Psoas muscle (tissue), 8 donors: ENCODE results near the gene GLRA1. TPM values are rescaled to one million over a fixed set of nuclear protein-coding genes. Genes with fewer than 3 reads are reported as not detected.

Experiments
- ATAC-seq, 4 donors: fragments of 200-7000 bp; cut with Tn5 transposase; one replicate each; pipeline ENCODE4 v1.9.1; 2020; ENCODE audit warnings: moderate library complexity in 3 of 4, mild to moderate bottlenecking in 2 of 4
- DNase-seq, 2 donors: peaks; one replicate each; pipeline ENCODE4 v3.0.0-alpha.2; 2020
- H3K27ac ChIP-seq: fragments of 200-600 bp; one replicate; pipeline ENCODE4 v1.8.0; 2022
- H3K27me3 ChIP-seq, 3 donors: fragments of 200-600 bp in 1 of 3; one replicate each; pipeline versions ENCODE4 v1.6.1 to v1.8.0; 2013 to 2022; ENCODE audit warnings: low read length in 2 of 3, mild to moderate bottlenecking in 2 of 3, moderate library complexity in 1 of 3; ENCODE audit not compliant: insufficient read depth in 3 of 3
- H3K36me3 ChIP-seq, 2 donors: fragments of 200-600 bp in 1 of 2; one replicate each; pipeline versions ENCODE4 v1.6.1 to v1.8.0; 2013 to 2022; ENCODE audit warnings: low read depth in 1 of 2, mild to moderate bottlenecking in 1 of 2, moderate library complexity in 1 of 2; ENCODE audit not compliant: insufficient read depth in 1 of 2
- H3K4me1 ChIP-seq: fragments of 200-600 bp; one replicate; pipeline ENCODE4 v1.8.0; 2022
- H3K4me3 ChIP-seq: fragments of 200-600 bp; one replicate; pipeline ENCODE4 v1.8.0; 2022; ENCODE audit warnings: mild to moderate bottlenecking
- H3K9me3 ChIP-seq: fragments of 200-600 bp; one replicate; pipeline ENCODE4 v1.8.0; 2022
- WGBS, 3 donors: extraction: QIAGEN DNeasy Blood & Tissue Kit; methylation state at CpG; one replicate each; pipeline versions ENCODE4 v1.1.6 to v1.1.7; 2013; 5-methylcytosine and 5-hydroxymethylcytosine counted together
- intact Hi-C, 2 donors: fragments of 100-400 bp; cut with DNase I; formaldehyde crosslinking; loops; one replicate each; pipeline versions ENCODE4 v1.11.0 to v1.14.2; 2022
- polyA plus RNA-seq, 3 donors: library from polyadenylated mRNA; stranded (reverse); fragments of 200-250 nt; gene quantifications; one replicate each; pipeline ENCODE4 v1.2.3, GENCODE V29; 2013
- total RNA-seq, 4 donors: library from RNA; stranded (reverse); fragmentation: NEBNext Ultra II Directional in 2 of 4; extraction: Animal tissue kit (Norgen Biotek cat#: 25700) in 2 of 4; gene quantifications; one replicate each; pipeline versions ENCODE4 v1.2.1 to v1.2.4, GENCODE V29; 2021 to 2023
- TF ChIP-seq, protein P1 (sequence below): fragments of 200-600 bp; IDR thresholded peaks from one replicate; pipeline ENCODE4 v1.8.0; 2022; ENCODE audit warnings: antibody characterized with exemption
- donor health status: healthy with polysubstance abuse.
- donor health status: DM: no; HTN: no; CAD: no; lungs with moderate emphysema.
- donor health status: Bipolar disorder and iron deficiency.
- donor health status: healthy.
- donor health status: DM: yes; HTN: yes; CAD: no.
- donor health status: DM: no; HTN: no; CAD: no.
- donor health status: DM: no; HTN: no; CAD: no.
- donor health status: DM: yes; HTN: yes; CAD: no.

The GLRA1 gene
- total and polyA plus RNA-seq, 7 donors = not detected

DNA sequence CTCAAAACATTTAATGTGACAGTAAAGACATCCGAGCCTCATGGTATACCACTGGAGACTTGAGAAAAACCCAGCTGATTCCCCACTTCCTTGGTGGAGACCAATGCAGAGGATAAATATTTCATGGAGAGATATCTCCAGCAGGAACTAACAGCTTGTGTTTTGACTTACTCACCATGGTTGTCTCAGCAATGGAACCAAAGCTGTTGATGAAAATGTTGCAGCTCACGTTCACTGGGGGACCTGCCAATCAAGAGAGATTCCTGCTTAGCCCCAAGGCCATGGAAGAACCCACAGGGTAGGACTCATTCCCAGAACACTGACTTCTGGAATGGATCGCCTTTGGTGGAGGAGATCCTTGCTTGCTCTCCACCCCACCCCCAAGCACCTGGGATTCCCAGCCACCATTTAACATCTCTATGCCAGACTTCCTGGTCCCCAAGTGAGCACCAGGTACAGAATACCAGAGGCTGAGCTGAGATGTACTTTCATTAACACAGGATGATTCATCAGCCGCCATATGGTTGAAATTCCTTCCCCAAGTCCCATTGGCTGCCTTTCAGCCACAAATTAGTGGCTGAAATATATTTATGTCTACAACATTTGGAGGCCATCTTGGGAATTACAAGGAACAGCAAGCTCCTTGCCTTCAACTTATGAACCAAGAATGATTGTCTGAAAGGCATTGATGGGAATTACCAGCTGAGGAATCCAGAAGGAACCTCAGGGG, 37.9 kb downstream of the GLRA1 start:
- H3K4me3 ChIP-seq = no peak overlapping the region
- H3K27ac ChIP-seq = no peak overlapping the region
- DNase-seq = no peak
- H3K27me3 ChIP-seq = no peaks in the 10 kb centered on the region
- H3K36me3 ChIP-seq = no peaks in the 10 kb centered on the region
- WGBS, 3 donors = 72 to 76% (median 72%) methylated on average over 4 of the region's 4 CpGs
- no peaks in the 10 kb centered on the region for H3K9me3 ChIP-seq
- TF ChIP-seq, protein P1, sequence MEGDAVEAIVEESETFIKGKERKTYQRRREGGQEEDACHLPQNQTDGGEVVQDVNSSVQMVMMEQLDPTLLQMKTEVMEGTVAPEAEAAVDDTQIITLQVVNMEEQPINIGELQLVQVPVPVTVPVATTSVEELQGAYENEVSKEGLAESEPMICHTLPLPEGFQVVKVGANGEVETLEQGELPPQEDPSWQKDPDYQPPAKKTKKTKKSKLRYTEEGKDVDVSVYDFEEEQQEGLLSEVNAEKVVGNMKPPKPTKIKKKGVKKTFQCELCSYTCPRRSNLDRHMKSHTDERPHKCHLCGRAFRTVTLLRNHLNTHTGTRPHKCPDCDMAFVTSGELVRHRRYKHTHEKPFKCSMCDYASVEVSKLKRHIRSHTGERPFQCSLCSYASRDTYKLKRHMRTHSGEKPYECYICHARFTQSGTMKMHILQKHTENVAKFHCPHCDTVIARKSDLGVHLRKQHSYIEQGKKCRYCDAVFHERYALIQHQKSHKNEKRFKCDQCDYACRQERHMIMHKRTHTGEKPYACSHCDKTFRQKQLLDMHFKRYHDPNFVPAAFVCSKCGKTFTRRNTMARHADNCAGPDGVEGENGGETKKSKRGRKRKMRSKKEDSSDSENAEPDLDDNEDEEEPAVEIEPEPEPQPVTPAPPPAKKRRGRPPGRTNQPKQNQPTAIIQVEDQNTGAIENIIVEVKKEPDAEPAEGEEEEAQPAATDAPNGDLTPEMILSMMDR = no peak
- no peaks in the 10 kb centered on the region for H3K4me1 ChIP-seq
- no peak for ATAC-seq
- intact Hi-C loops = no loop called here

DNA sequence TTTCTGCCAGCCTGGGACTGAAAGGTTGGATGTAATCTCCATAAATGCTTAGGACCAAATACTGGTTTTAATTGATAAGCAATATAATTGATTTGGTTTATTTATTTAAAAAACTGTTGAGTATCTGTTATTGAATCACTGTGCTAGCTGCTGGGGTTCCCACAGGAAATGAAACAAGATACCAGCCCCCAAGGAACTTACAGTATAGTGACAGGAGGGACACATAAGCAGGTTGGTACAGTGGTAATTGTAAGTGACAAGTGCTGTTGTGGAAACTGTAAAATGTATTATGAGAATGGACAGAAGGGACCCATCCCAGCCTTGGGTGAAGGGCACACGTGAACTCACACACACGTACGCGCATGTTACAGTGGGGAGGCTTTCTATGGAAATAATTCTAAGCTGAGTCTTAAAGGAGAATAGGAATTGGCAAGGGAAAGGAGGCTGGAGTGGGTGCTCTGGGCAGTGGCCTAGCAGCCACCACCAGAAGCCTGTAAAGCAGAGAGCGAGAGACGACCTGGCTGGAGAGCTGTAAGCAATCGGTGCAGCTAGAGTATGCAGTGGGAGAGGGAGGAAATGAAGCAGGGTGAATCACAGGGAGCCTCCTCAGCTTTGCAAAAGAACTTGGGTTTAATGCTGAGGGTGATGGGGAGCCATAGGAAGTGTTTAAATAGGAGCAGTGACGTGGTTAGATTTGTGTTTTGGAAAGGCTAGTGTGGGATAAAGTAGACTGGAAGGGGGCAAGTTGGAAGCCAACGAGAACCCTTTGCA, 39.3 kb downstream of the GLRA1 start:
- Histone ChIP-seq H3K4me3 (no peak overlapping the region), H3K27ac (no peak overlapping the region), H3K4me1 (peaks cover under 1% of the 10 kb centered on the region), H3K36me3 (no peaks in the 10 kb centered on the region), H3K27me3 (no peaks in the 10 kb centered on the region), H3K9me3 (no peaks in the 10 kb centered on the region)
- no peak for DNase-seq
- TF ChIP-seq, protein P1 = no peak
- WGBS, 3 donors = 69 to 82% (median 77%) methylated on average over 9 of the region's 9 CpGs
- intact Hi-C loops = no loop called here
- ATAC-seq = no peak

DNA sequence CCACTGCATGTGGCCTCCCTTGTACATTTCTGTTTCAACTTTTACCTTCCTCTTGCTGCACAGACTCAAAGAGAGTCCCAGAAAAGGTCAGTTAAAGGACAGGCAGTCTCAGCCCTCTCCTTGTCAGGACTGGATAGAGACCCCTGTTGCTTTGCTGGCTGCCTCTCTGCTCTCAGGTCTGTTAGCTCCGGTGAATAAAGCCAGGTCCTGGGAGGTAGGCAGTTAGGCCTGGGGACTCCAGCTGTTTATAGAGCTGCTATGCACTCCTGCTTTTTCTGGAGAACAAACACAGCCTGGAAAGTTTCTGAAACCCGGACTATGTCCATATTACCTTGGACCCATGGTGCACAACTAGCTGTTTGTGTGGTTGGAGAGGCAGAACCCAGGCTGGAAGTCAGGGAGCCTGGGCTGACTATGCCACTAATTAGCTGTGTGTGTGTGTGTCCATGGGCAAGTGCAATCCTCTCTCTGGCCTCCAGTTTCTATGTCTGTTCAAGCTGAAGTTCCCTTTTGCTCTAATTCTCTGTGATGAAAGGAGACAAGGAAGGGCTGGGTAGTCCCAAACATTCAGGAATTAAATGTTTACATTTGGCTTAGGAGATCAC, 42.9 kb downstream of the GLRA1 start:
- peaks cover 3% of the 10 kb centered on the region for H3K4me1 ChIP-seq
- ATAC-seq (no peak), DNase-seq (no peak)
- H3K4me3 ChIP-seq = no peak overlapping the region
- TF ChIP-seq, protein P1 = no peak
- no peaks in the 10 kb centered on the region for H3K9me3 ChIP-seq
- no peaks in the 10 kb centered on the region for H3K36me3 ChIP-seq
- 54 to 68% (median 59%) methylated on average over 2 of the region's 2 CpGs for WGBS, 3 donors
- no peak overlapping the region for H3K27ac ChIP-seq
- intact Hi-C loops = no loop called here
- H3K27me3 ChIP-seq = no peaks in the 10 kb centered on the region

DNA sequence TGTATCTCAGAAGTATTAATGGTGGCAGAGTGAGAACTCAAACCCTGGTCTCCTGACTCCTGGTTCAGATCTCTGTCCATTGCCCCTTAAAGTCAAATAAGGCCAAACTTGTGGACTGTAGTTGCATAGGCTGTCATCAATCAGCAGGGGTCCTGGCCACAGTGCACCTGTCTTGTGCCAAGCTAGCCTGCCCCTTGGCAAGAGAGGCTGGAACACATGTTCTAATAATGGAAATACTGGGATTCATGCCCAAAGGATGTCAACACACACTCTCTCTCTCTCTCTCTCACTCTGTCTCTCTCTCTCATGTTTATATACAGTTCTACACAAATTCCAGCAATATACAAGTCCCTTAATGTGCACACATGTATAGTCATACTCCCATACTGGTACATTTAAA, 44.3 kb downstream of the GLRA1 start:
- TF ChIP-seq, protein P1 = no peak
- Histone ChIP-seq H3K27me3 (no peaks in the 10 kb centered on the region), H3K4me3 (no peak overlapping the region), H3K9me3 (no peaks in the 10 kb centered on the region), H3K27ac (no peak overlapping the region), H3K36me3 (no peaks in the 10 kb centered on the region), H3K4me1 (peaks cover 3% of the 10 kb centered on the region)
- ATAC-seq (peak; percentile 84 to 99 (median 96)), DNase-seq (peak; percentile 20 to 71)
- intact Hi-C loops = no loop called here
